GM23338 (cell line): ENCODE data around the gene NPHP4.

ENCODE experiments used
- EZH2 ChIP-seq: fragments of 200-600 bp; sonication (generic); IDR thresholded peaks from one replicate; pipeline ENCODE4 v1.8.0; 2017; ENCODE audit warnings: antibody characterized with exemption, mild to moderate bottlenecking, low read depth; ENCODE audit not compliant: unreplicated experiment
- EZH2phosphoT487 ChIP-seq: fragments of 200-600 bp; sonication (generic); IDR thresholded peaks from one replicate; pipeline ENCODE4 v1.8.1; 2018; ENCODE audit warnings: antibody characterized with exemption; ENCODE audit not compliant: unreplicated experiment
- POLR2AphosphoS5 ChIP-seq: IDR thresholded peaks from 2 replicates; pipeline ENCODE4 v1.6.1; 2016; ENCODE audit warnings: antibody characterized with exemption, low read depth
- TF ChIP-seq, protein P1 (sequence below), 2 experiments: fragments of 200-600 bp in 1 of 2; sonication (generic) in 1 of 2; conservative IDR thresholded peaks; 2 replicates each; pipeline versions ENCODE4 v1.5.1 to v1.6.1; 2016 to 2017; ENCODE audit warnings: antibody characterized with exemption in 2 of 2, low read depth in 2 of 2, mild to moderate bottlenecking in 2 of 2, moderate library complexity in 1 of 2
- TF ChIP-seq, protein P2 (sequence below): IDR thresholded peaks from one replicate; pipeline ENCODE4 v1.6.1; 2018; ENCODE audit warnings: antibody characterized with exemption; ENCODE audit not compliant: unreplicated experiment

DNA sequence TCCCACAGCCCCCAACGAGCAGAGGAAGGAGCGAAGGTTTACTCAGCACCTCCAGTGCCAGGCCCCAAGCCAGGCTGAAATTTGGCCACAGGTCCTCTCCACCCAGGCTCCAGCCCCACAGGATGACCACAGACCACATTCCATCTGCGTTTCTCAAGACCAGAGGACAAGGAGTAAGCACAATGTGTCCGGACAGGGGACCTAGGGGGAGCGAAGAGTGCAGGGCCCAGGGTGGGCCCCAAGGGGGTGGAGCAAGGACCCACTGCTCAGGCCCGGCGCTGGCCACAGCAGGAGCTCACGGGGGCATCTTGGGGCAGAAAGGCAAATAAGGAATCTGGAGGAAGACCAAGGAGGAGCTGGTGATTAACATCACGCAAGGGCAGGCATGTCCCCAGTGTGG is 100.5 kb downstream of the NPHP4 start:
- TF ChIP-seq, protein P1, sequence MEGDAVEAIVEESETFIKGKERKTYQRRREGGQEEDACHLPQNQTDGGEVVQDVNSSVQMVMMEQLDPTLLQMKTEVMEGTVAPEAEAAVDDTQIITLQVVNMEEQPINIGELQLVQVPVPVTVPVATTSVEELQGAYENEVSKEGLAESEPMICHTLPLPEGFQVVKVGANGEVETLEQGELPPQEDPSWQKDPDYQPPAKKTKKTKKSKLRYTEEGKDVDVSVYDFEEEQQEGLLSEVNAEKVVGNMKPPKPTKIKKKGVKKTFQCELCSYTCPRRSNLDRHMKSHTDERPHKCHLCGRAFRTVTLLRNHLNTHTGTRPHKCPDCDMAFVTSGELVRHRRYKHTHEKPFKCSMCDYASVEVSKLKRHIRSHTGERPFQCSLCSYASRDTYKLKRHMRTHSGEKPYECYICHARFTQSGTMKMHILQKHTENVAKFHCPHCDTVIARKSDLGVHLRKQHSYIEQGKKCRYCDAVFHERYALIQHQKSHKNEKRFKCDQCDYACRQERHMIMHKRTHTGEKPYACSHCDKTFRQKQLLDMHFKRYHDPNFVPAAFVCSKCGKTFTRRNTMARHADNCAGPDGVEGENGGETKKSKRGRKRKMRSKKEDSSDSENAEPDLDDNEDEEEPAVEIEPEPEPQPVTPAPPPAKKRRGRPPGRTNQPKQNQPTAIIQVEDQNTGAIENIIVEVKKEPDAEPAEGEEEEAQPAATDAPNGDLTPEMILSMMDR (conservative IDR thresholded peaks at IDR 0.05; ENCODE audit: low read depth in 2 of 2): no peak
- TF ChIP-seq EZH2phosphoT487 (no peak), EZH2 (no peak), POLR2AphosphoS5 (no peak)
- TF ChIP-seq, protein P2, sequence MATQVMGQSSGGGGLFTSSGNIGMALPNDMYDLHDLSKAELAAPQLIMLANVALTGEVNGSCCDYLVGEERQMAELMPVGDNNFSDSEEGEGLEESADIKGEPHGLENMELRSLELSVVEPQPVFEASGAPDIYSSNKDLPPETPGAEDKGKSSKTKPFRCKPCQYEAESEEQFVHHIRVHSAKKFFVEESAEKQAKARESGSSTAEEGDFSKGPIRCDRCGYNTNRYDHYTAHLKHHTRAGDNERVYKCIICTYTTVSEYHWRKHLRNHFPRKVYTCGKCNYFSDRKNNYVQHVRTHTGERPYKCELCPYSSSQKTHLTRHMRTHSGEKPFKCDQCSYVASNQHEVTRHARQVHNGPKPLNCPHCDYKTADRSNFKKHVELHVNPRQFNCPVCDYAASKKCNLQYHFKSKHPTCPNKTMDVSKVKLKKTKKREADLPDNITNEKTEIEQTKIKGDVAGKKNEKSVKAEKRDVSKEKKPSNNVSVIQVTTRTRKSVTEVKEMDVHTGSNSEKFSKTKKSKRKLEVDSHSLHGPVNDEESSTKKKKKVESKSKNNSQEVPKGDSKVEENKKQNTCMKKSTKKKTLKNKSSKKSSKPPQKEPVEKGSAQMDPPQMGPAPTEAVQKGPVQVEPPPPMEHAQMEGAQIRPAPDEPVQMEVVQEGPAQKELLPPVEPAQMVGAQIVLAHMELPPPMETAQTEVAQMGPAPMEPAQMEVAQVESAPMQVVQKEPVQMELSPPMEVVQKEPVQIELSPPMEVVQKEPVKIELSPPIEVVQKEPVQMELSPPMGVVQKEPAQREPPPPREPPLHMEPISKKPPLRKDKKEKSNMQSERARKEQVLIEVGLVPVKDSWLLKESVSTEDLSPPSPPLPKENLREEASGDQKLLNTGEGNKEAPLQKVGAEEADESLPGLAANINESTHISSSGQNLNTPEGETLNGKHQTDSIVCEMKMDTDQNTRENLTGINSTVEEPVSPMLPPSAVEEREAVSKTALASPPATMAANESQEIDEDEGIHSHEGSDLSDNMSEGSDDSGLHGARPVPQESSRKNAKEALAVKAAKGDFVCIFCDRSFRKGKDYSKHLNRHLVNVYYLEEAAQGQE: no peak
